ENCODE measurements around the gene PPP2R5C. TPM values are rescaled to one million over a fixed set of nuclear protein-coding genes. Genes with fewer than 3 reads are reported as not detected.

The PPP2R5C gene
- total RNA-seq, 1 donor from 2014 or later = 71.5 TPM

DNA sequence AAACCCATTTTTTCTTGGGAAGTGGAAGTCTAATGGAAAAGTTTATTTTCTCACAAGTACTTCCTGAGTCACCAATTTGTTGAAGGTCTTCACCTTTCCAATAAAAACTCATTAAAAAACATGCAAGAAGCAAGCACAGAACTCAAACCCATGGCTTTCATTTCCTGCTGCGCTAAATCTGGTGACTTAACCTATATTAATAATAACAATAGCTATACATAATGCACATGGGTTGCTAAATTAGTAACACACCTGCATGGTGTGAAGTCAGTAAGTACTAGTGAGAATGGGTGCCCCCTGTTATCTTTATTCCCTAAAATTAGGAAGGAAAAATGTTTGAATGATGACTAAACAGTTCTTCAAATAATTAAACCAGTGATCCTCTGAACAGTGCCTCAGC, 52.3 kb downstream of the PPP2R5C start:
- Mint-ChIP-seq H3K4me3 (ENCODE audit: unreplicated experiment) (no peak overlapping the region), H3K27me3 (ENCODE audit: unreplicated experiment) (peaks cover 5% of the 10 kb centered on the region), H3K27ac (ENCODE audit: unreplicated experiment) (no peak overlapping the region), H3K9me3 (ENCODE audit: unreplicated experiment) (no peaks in the 10 kb centered on the region), H3K4me1 (ENCODE audit: unreplicated experiment) (peaks cover 20% of the 10 kb centered on the region), H3K36me3 (ENCODE audit: low read depth, unreplicated experiment) (no peaks in the 10 kb centered on the region)
- no peak for DNase-seq (ENCODE audit: low spot score)
- TF ChIP-seq, protein P1, sequence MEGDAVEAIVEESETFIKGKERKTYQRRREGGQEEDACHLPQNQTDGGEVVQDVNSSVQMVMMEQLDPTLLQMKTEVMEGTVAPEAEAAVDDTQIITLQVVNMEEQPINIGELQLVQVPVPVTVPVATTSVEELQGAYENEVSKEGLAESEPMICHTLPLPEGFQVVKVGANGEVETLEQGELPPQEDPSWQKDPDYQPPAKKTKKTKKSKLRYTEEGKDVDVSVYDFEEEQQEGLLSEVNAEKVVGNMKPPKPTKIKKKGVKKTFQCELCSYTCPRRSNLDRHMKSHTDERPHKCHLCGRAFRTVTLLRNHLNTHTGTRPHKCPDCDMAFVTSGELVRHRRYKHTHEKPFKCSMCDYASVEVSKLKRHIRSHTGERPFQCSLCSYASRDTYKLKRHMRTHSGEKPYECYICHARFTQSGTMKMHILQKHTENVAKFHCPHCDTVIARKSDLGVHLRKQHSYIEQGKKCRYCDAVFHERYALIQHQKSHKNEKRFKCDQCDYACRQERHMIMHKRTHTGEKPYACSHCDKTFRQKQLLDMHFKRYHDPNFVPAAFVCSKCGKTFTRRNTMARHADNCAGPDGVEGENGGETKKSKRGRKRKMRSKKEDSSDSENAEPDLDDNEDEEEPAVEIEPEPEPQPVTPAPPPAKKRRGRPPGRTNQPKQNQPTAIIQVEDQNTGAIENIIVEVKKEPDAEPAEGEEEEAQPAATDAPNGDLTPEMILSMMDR (IDR thresholded peaks at IDR 0.05; ENCODE audit: unreplicated experiment) = no peak

- peaks cover 5% of the 10 kb centered on the region for H3K27me3 Mint-ChIP-seq (ENCODE audit: unreplicated experiment)
- TF ChIP-seq, protein P1 (IDR thresholded peaks at IDR 0.05; ENCODE audit: unreplicated experiment) = no peak
- H3K4me3 Mint-ChIP-seq (ENCODE audit: unreplicated experiment) = no peak overlapping the region
- H3K9me3 Mint-ChIP-seq (ENCODE audit: unreplicated experiment) = no peaks in the 10 kb centered on the region
- DNase-seq (ENCODE audit: low spot score) = no peak
- no peaks in the 10 kb centered on the region for H3K36me3 Mint-ChIP-seq (ENCODE audit: low read depth, unreplicated experiment)
- no peak overlapping the region for H3K27ac Mint-ChIP-seq (ENCODE audit: unreplicated experiment)
- peaks cover 15% of the 10 kb centered on the region for H3K4me1 Mint-ChIP-seq (ENCODE audit: unreplicated experiment)
Measured at GRCh38 chr14:101814934-101815333, 53.4 kb downstream of the PPP2R5C start.

GRCh38 chr14:101815994-101816393, 54.5 kb downstream of the PPP2R5C start:
- Mint-ChIP-seq H3K27ac (ENCODE audit: unreplicated experiment) (no peak overlapping the region), H3K9me3 (ENCODE audit: unreplicated experiment) (no peaks in the 10 kb centered on the region), H3K36me3 (ENCODE audit: low read depth, unreplicated experiment) (no peaks in the 10 kb centered on the region), H3K27me3 (ENCODE audit: unreplicated experiment) (peaks cover 3% of the 10 kb centered on the region), H3K4me1 (ENCODE audit: unreplicated experiment) (peaks cover 8% of the 10 kb centered on the region), H3K4me3 (ENCODE audit: unreplicated experiment) (no peak overlapping the region)
- TF ChIP-seq, protein P1 (IDR thresholded peaks at IDR 0.05; ENCODE audit: unreplicated experiment) = no peak
- no peak for DNase-seq (ENCODE audit: low spot score)

- Mint-ChIP-seq H3K27me3 (ENCODE audit: unreplicated experiment) (peaks cover 1% of the 10 kb centered on the region), H3K4me1 (ENCODE audit: unreplicated experiment) (peaks cover 2% of the 10 kb centered on the region), H3K9me3 (ENCODE audit: unreplicated experiment) (no peaks in the 10 kb centered on the region), H3K4me3 (ENCODE audit: unreplicated experiment) (no peak overlapping the region), H3K27ac (ENCODE audit: unreplicated experiment) (no peak overlapping the region), H3K36me3 (ENCODE audit: low read depth, unreplicated experiment) (no peaks in the 10 kb centered on the region)
- TF ChIP-seq, protein P1 (IDR thresholded peaks at IDR 0.05; ENCODE audit: unreplicated experiment) = no peak
- DNase-seq (ENCODE audit: low spot score) = no peak
Measured at GRCh38 chr14:101817501-101818001, 56.0 kb downstream of the PPP2R5C start.

DNA sequence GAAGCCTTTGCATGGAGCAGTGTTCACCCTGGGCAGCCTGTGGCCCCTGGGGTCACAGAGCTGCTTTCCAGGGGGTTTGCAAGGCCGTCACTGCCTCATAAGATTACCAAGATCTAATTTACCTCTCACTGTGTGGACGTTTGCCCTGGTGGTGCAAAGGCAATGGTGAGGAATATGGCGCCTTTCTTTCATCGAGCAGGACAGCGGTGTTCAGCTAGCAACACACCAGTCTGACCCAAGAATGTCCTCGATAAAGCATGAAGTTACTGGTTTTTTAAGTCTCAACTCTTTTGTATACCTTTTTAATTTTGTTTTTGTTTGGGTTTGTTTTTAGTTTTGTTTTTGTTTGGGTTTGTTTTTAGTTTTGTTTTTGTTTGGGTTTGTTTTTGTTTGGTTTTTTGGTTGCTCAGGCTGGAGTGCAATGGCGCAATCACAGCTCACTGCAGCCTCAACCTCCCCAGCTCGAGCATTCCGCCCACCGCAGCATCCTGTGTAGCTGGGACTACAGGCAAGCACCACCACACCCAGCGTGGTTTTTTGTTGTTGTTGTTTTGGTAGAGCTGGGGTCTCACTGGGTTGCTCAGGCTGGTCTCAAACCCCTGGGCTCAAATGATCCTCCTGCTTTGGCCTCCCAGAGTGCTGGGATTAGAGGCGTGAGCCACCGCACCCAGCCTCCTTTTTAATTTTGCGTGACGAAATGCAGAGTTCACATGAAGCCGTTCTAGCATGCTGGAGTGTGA, 57.9 kb downstream of the PPP2R5C start:
- peaks cover 8% of the 10 kb centered on the region for H3K4me1 Mint-ChIP-seq (ENCODE audit: unreplicated experiment)
- no peak overlapping the region for H3K4me3 Mint-ChIP-seq (ENCODE audit: unreplicated experiment)
- H3K9me3 Mint-ChIP-seq (ENCODE audit: unreplicated experiment) = no peaks in the 10 kb centered on the region
- H3K27ac Mint-ChIP-seq (ENCODE audit: unreplicated experiment) = no peak overlapping the region
- H3K27me3 Mint-ChIP-seq (ENCODE audit: unreplicated experiment) = peaks cover 3% of the 10 kb centered on the region
- DNase-seq (ENCODE audit: low spot score) = no peak
- TF ChIP-seq, protein P1 (IDR thresholded peaks at IDR 0.05; ENCODE audit: unreplicated experiment) = no peak
- peaks cover 5% of the 10 kb centered on the region for H3K36me3 Mint-ChIP-seq (ENCODE audit: low read depth, unreplicated experiment)
